ENCODE measurements around the gene AGL. TPM values are rescaled to one million over a fixed set of nuclear protein-coding genes. Genes with fewer than 3 reads are reported as not detected.
A peak's percentile ranks its signal among the peaks of the same experiment; 100 is the strongest.

AGL gene
- total and polyA plus RNA-seq, 2 experiments from 2014 or later, result 13.4 to 22.9 TPM

GRCh38 chr1:99936071-99936470, 85.9 kb downstream of the AGL start:
- no peaks in the 10 kb centered on the region for H3K36me3 ChIP-seq (ENCODE audit: insufficient read depth)
- no peaks in the 10 kb centered on the region for H3K9me2 ChIP-seq (ENCODE audit: insufficient read depth)
- H3K4me1 ChIP-seq (ENCODE audit: insufficient read depth), result no peaks in the 10 kb centered on the region
- H3K36me3 Mint-ChIP-seq (ENCODE audit: low read depth), result peaks cover 3% of the 10 kb centered on the region; the same call in 1 of the 3 replicates
- no peaks in the 10 kb centered on the region for H3K27me3 ChIP-seq (ENCODE audit: insufficient read depth)
- H3K79me2 ChIP-seq (replicated peaks; ENCODE audit: insufficient read depth), result no peaks in the 10 kb centered on the region
- peaks cover 7% of the 10 kb centered on the region for H3K27me3 Mint-ChIP-seq (ENCODE audit: insufficient read depth, low read depth, poor library complexity)
- H3K4me1 Mint-ChIP-seq, result no peaks in the 10 kb centered on the region
- H4K20me1 ChIP-seq (replicated peaks; ENCODE audit: insufficient read depth), result no peaks in the 10 kb centered on the region
- no peaks in the 10 kb centered on the region for H3F3A ChIP-seq (replicated peaks; ENCODE audit: low read depth)
- no peak overlapping the region for H3K4me3 Mint-ChIP-seq
- DNase-seq (ENCODE audit: low spot score) (no peak), ATAC-seq (no peak)
- H3K27ac ChIP-seq (ENCODE audit: low read depth), result no peak overlapping the region
- no peak overlapping the region for H3K4me3 ChIP-seq
- no peak overlapping the region for H2AFZ ChIP-seq
- no peak overlapping the region for H3K4me2 ChIP-seq
- H3K9me3 Mint-ChIP-seq, result peaks cover 7% of the 10 kb centered on the region
- TF ChIP-seq NANOG (IDR thresholded peaks at IDR 0.05; ENCODE audit: borderline replicate concordance), result no peak
- no peak for TF ChIP-seq POLR2AphosphoS5 (IDR thresholded peaks at IDR 0.05; ENCODE audit: low read depth)
- TF ChIP-seq ZNF114 (CRISPR knock-in tag; IDR thresholded peaks at IDR 0.05), result no peak
- TF ChIP-seq JUNB (IDR thresholded peaks at IDR 0.05; ENCODE audit: unreplicated experiment), result no peak
- TF ChIP-seq, protein P1, sequence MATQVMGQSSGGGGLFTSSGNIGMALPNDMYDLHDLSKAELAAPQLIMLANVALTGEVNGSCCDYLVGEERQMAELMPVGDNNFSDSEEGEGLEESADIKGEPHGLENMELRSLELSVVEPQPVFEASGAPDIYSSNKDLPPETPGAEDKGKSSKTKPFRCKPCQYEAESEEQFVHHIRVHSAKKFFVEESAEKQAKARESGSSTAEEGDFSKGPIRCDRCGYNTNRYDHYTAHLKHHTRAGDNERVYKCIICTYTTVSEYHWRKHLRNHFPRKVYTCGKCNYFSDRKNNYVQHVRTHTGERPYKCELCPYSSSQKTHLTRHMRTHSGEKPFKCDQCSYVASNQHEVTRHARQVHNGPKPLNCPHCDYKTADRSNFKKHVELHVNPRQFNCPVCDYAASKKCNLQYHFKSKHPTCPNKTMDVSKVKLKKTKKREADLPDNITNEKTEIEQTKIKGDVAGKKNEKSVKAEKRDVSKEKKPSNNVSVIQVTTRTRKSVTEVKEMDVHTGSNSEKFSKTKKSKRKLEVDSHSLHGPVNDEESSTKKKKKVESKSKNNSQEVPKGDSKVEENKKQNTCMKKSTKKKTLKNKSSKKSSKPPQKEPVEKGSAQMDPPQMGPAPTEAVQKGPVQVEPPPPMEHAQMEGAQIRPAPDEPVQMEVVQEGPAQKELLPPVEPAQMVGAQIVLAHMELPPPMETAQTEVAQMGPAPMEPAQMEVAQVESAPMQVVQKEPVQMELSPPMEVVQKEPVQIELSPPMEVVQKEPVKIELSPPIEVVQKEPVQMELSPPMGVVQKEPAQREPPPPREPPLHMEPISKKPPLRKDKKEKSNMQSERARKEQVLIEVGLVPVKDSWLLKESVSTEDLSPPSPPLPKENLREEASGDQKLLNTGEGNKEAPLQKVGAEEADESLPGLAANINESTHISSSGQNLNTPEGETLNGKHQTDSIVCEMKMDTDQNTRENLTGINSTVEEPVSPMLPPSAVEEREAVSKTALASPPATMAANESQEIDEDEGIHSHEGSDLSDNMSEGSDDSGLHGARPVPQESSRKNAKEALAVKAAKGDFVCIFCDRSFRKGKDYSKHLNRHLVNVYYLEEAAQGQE (IDR thresholded peaks at IDR 0.05; ENCODE audit: unreplicated experiment), result no peak
- H3K27ac Mint-ChIP-seq, result no peak overlapping the region

GRCh38 chr1:99942723-99943122, 92.6 kb downstream of the AGL start:
- H2AFZ ChIP-seq, result peak overlapping the region; percentile 96; the same call in 1 of the 2 replicates
- H3K36me3 ChIP-seq (ENCODE audit: insufficient read depth), result no peaks in the 10 kb centered on the region
- Mint-ChIP-seq H3K36me3 (ENCODE audit: low read depth) (no peaks in the 10 kb centered on the region), H3K4me3 (no peak overlapping the region), H3K27ac (no peak overlapping the region), H3K4me1 (peaks cover 3% of the 10 kb centered on the region; the same call in 1 of the 3 replicates), H3K9me3 (no peaks in the 10 kb centered on the region), H3K27me3 (ENCODE audit: insufficient read depth, low read depth, poor library complexity) (peaks cover 7% of the 10 kb centered on the region)
- no peaks in the 10 kb centered on the region for H3K27me3 ChIP-seq (ENCODE audit: insufficient read depth)
- no peaks in the 10 kb centered on the region for H3K79me2 ChIP-seq (replicated peaks; ENCODE audit: insufficient read depth)
- TF ChIP-seq, protein P1 (IDR thresholded peaks at IDR 0.05; ENCODE audit: unreplicated experiment), result no peak
- TF ChIP-seq EZH2 (IDR thresholded peaks at IDR 0.05; ENCODE audit: low read depth, unreplicated experiment) (no peak), STAT1 (IDR thresholded peaks at IDR 0.05; ENCODE audit: unreplicated experiment) (no peak)
- ATAC-seq, result no peak
- no peak overlapping the region for H3K27ac ChIP-seq (ENCODE audit: low read depth)
- H3K9me2 ChIP-seq (ENCODE audit: insufficient read depth), result no peaks in the 10 kb centered on the region
- H3K4me2 ChIP-seq, result no peak overlapping the region
- DNase-seq (ENCODE audit: low spot score), result no peak
- no peaks in the 10 kb centered on the region for H3F3A ChIP-seq (replicated peaks; ENCODE audit: low read depth)
- no peak overlapping the region for H3K4me3 ChIP-seq
- H4K20me1 ChIP-seq (replicated peaks; ENCODE audit: insufficient read depth), result no peaks in the 10 kb centered on the region
- no peaks in the 10 kb centered on the region for H3K4me1 ChIP-seq (ENCODE audit: insufficient read depth)

Measured in GM23338 (cell line).